CD8-positive, alpha-beta memory T cell (primary cell): ENCODE results near the gene RIOX2. TPM values are rescaled to one million over a fixed set of nuclear protein-coding genes. Genes with fewer than 3 reads are reported as not detected.

Source experiments
- CTCF ChIA-PET: fragments of 350-600 bp; sonication (Branson Sonifier 250); formaldehyde crosslinking; loops from one replicate; lab custom pipeline; 2021; ENCODE audit warnings: antibody characterized with exemption; lab: Charles Lee
- POLR2A ChIA-PET: fragments of 350-600 bp; sonication (Branson Sonifier 250); formaldehyde crosslinking; loops from one replicate; lab custom pipeline; 2021; ENCODE audit warnings: antibody characterized with exemption; lab: Charles Lee
- DNase-seq, 5 donors: peaks; one replicate each; pipeline versions ENCODE4 v3.0.0 to v3.0.0-alpha.2; 2020 to 2022; ENCODE audit warnings: mixed read lengths in 1 of 5
- H3K27ac ChIP-seq: one replicate; pipeline ENCODE4 v1.7.0; 2013; ENCODE audit warnings: low read depth, mild to moderate bottlenecking, low read length, moderate library complexity
- H3K27me3 ChIP-seq: 2 replicates; pipeline ENCODE4 v1.7.0; 2013; ENCODE audit warnings: low read length, mild to moderate bottlenecking; ENCODE audit not compliant: insufficient read depth, poor library complexity, severe bottlenecking
- H3K36me3 ChIP-seq: 2 replicates; pipeline ENCODE4 v1.7.0; 2013; ENCODE audit warnings: mild to moderate bottlenecking, low read length, moderate library complexity; ENCODE audit not compliant: insufficient read depth
- H3K4me1 ChIP-seq: 2 replicates; pipeline ENCODE4 v1.7.0; 2013; ENCODE audit warnings: mild to moderate bottlenecking, low read length, moderate library complexity; ENCODE audit not compliant: insufficient read depth
- H3K4me3 ChIP-seq: 2 replicates; pipeline ENCODE4 v1.7.0; 2013; ENCODE audit warnings: mild to moderate bottlenecking, low read length
- H3K9me3 ChIP-seq: 2 replicates; pipeline ENCODE4 v1.7.0; 2013; ENCODE audit warnings: mild to moderate bottlenecking, low read length
- H3K27ac Mint-ChIP-seq, 8 donors: one replicate each; pipeline ENCODE4 v1.8.0; 2020 to 2021; ENCODE audit warnings: mixed read lengths in 8 of 8, mild to moderate bottlenecking in 6 of 8, inconsistent platforms in 3 of 8, moderate library complexity in 3 of 8
- H3K27me3 Mint-ChIP-seq, 2 donors: one replicate each; pipeline ENCODE4 v1.8.0; 2020 to 2021; ENCODE audit warnings: mixed read lengths in 2 of 2, mild to moderate bottlenecking in 1 of 2, moderate library complexity in 1 of 2
- H3K36me3 Mint-ChIP-seq, 3 donors: one replicate each; pipeline ENCODE4 v1.8.0; 2020 to 2021; ENCODE audit warnings: mixed read lengths in 3 of 3, inconsistent platforms in 1 of 3, mild to moderate bottlenecking in 1 of 3
- H3K4me1 Mint-ChIP-seq, 3 donors: one replicate each; pipeline ENCODE4 v1.8.0; 2020 to 2021; ENCODE audit warnings: mixed read lengths in 3 of 3, inconsistent platforms in 1 of 3, mild to moderate bottlenecking in 1 of 3
- H3K4me3 Mint-ChIP-seq, 7 donors: one replicate each; pipeline ENCODE4 v1.8.0; 2020 to 2021; ENCODE audit warnings: mixed read lengths in 7 of 7, mild to moderate bottlenecking in 6 of 7, moderate library complexity in 4 of 7, inconsistent platforms in 2 of 7
- H3K9me3 Mint-ChIP-seq, 5 donors: one replicate each; pipeline ENCODE4 v1.8.0; 2020 to 2022; ENCODE audit warnings: mixed read lengths in 5 of 5, mild to moderate bottlenecking in 3 of 5, moderate library complexity in 2 of 5, inconsistent platforms in 1 of 5
- polyA plus RNA-seq: library from polyadenylated mRNA; unstranded; fragments of 300-500 nt; fragmentation: Illumina TruSeq; gene quantifications from one replicate; pipeline ENCODE4 v1.2.3, GENCODE V29; 2021
- total RNA-seq, 2 experiments: library from RNA; stranded (reverse); gene quantifications; one replicate each; pipeline ENCODE4 v1.2.3, GENCODE V29; 2021

The RIOX2 gene
- total and polyA plus RNA-seq, 3 experiments from 2014 or later, result 28.8 to 58.3 (median 57.6) TPM

GRCh38 chr3:97935842-97936241 is 36.4 kb downstream of the RIOX2 start:
- Histone ChIP-seq H3K4me3 (no peak overlapping the region), H3K36me3 (no peaks in the 10 kb centered on the region), H3K4me1 (no peaks in the 10 kb centered on the region), H3K27me3 (no peaks in the 10 kb centered on the region), H3K9me3 (no peaks in the 10 kb centered on the region), H3K27ac (no peak overlapping the region)
- peak overlapping the region in 2 of 8 donors; percentile 41 to 89 for H3K27ac Mint-ChIP-seq
- POLR2A ChIA-PET, result no interaction called here
- CTCF ChIA-PET, result no interaction called here
- DNase-seq, result no peak
- peaks cover 0 to 2% (median 0%) of the 10 kb centered on the region in 5 donors for H3K9me3 Mint-ChIP-seq
- H3K27me3 Mint-ChIP-seq, result peaks cover 0 to 2% of the 10 kb centered on the region in 2 donors
- H3K4me1 Mint-ChIP-seq, result peaks cover 0 to 5% (median 2%) of the 10 kb centered on the region in 3 donors
- H3K36me3 Mint-ChIP-seq, result peaks cover 6 to 18% (median 7%) of the 10 kb centered on the region in 3 donors
- no peak overlapping the region for H3K4me3 Mint-ChIP-seq

- no peaks in the 10 kb centered on the region for H3K27me3 ChIP-seq
- H3K9me3 Mint-ChIP-seq, result peaks cover 0 to 5% (median 0%) of the 10 kb centered on the region in 5 donors
- H3K36me3 Mint-ChIP-seq, result peaks cover 8 to 19% (median 13%) of the 10 kb centered on the region in 3 donors
- no peak overlapping the region for H3K27ac Mint-ChIP-seq
- H3K4me1 Mint-ChIP-seq, result peaks cover 0 to 4% (median 2%) of the 10 kb centered on the region in 3 donors
- H3K4me1 ChIP-seq, result no peaks in the 10 kb centered on the region
- no peak for DNase-seq
- H3K36me3 ChIP-seq, result no peaks in the 10 kb centered on the region
- no peaks in the 10 kb centered on the region for H3K9me3 ChIP-seq
- ChIA-PET CTCF (interaction anchor here (1.0 kb wide), 1 partner anchor 20 kb away, joined by 3 read pairs; no protein-coding TSS in a partner anchor), POLR2A (no interaction called here)
- H3K4me3 ChIP-seq, result no peak overlapping the region
- H3K27ac ChIP-seq, result no peak overlapping the region
- H3K4me3 Mint-ChIP-seq, result no peak overlapping the region
- peaks cover 0 to 2% of the 10 kb centered on the region in 2 donors for H3K27me3 Mint-ChIP-seq
Observed at GRCh38 chr3:97934980-97935695, 37.1 kb downstream of the RIOX2 start.

- Mint-ChIP-seq H3K9me3 (peaks cover 0 to 6% (median 0%) of the 10 kb centered on the region in 5 donors), H3K27ac (no peak overlapping the region), H3K36me3 (peaks cover 9 to 18% (median 14%) of the 10 kb centered on the region in 3 donors), H3K27me3 (peaks cover 0 to 2% of the 10 kb centered on the region in 2 donors), H3K4me3 (no peak overlapping the region), H3K4me1 (no peaks in the 10 kb centered on the region)
- POLR2A ChIA-PET, result interaction anchor here (0.8 kb wide), 1 partner anchor 12 kb away, joined by 3 read pairs; no protein-coding TSS in a partner anchor
- Histone ChIP-seq H3K9me3 (no peaks in the 10 kb centered on the region), H3K4me1 (no peaks in the 10 kb centered on the region), H3K27ac (no peak overlapping the region), H3K36me3 (no peaks in the 10 kb centered on the region), H3K27me3 (no peaks in the 10 kb centered on the region), H3K4me3 (no peak overlapping the region)
- DNase-seq, result no peak
- CTCF ChIA-PET, result interaction anchor here (0.9 kb wide), 1 partner anchor 111 kb away, joined by 3 read pairs; no protein-coding TSS in a partner anchor
Observed at GRCh38 chr3:97932387-97932801, 39.8 kb downstream of the RIOX2 start.

- Mint-ChIP-seq H3K36me3 (peaks cover 7 to 25% (median 10%) of the 10 kb centered on the region in 3 donors), H3K9me3 (peaks cover 0 to 6% (median 0%) of the 10 kb centered on the region in 5 donors), H3K4me3 (no peak overlapping the region), H3K27ac (no peak overlapping the region), H3K27me3 (peaks cover 0 to 2% of the 10 kb centered on the region in 2 donors), H3K4me1 (no peaks in the 10 kb centered on the region)
- Histone ChIP-seq H3K36me3 (no peaks in the 10 kb centered on the region), H3K27ac (no peak overlapping the region), H3K4me3 (no peak overlapping the region), H3K4me1 (no peaks in the 10 kb centered on the region), H3K9me3 (no peaks in the 10 kb centered on the region), H3K27me3 (no peaks in the 10 kb centered on the region)
- DNase-seq, result no peak
- ChIA-PET POLR2A (no interaction called here), CTCF (no interaction called here)
Observed at GRCh38 chr3:97931218-97931617, 41.0 kb downstream of the RIOX2 start.

- H3K27me3 ChIP-seq, result no peaks in the 10 kb centered on the region
- H3K4me1 ChIP-seq, result no peaks in the 10 kb centered on the region
- CTCF ChIA-PET, result interaction anchor here (0.9 kb wide), 1 partner anchor 10 kb away, joined by 3 read pairs; no protein-coding TSS in a partner anchor
- no peak overlapping the region for H3K27ac Mint-ChIP-seq
- no peaks in the 10 kb centered on the region for H3K4me1 Mint-ChIP-seq
- peaks cover 0 to 2% of the 10 kb centered on the region in 2 donors for H3K27me3 Mint-ChIP-seq
- no peaks in the 10 kb centered on the region for H3K9me3 ChIP-seq
- peaks cover 0 to 6% (median 0%) of the 10 kb centered on the region in 5 donors for H3K9me3 Mint-ChIP-seq
- no peak for DNase-seq
- peaks cover 9 to 30% (median 10%) of the 10 kb centered on the region in 3 donors for H3K36me3 Mint-ChIP-seq
- POLR2A ChIA-PET, result no interaction called here
- no peak overlapping the region for H3K27ac ChIP-seq
- H3K36me3 ChIP-seq, result no peaks in the 10 kb centered on the region
- no peak overlapping the region for H3K4me3 ChIP-seq
- H3K4me3 Mint-ChIP-seq, result no peak overlapping the region
Observed at GRCh38 chr3:97930018-97930417, 42.2 kb downstream of the RIOX2 start.

- Mint-ChIP-seq H3K27ac (no peak overlapping the region), H3K27me3 (peaks cover 0 to 2% of the 10 kb centered on the region in 2 donors), H3K4me3 (no peak overlapping the region), H3K9me3 (peaks cover 0 to 6% (median 2%) of the 10 kb centered on the region in 5 donors), H3K4me1 (no peaks in the 10 kb centered on the region), H3K36me3 (peaks cover 12 to 37% (median 14%) of the 10 kb centered on the region in 3 donors)
- ChIA-PET POLR2A (no interaction called here), CTCF (interaction anchor here (0.6 to 0.9 kb wide), 2 partner anchors 11 to 113 kb away, joined by 3 read pairs; no protein-coding TSS in a partner anchor)
- H3K4me1 ChIP-seq, result no peaks in the 10 kb centered on the region
- no peak for DNase-seq
- H3K27me3 ChIP-seq, result no peaks in the 10 kb centered on the region
- H3K9me3 ChIP-seq, result no peaks in the 10 kb centered on the region
- no peak overlapping the region for H3K4me3 ChIP-seq
- no peaks in the 10 kb centered on the region for H3K36me3 ChIP-seq
- no peak overlapping the region for H3K27ac ChIP-seq
Observed at GRCh38 chr3:97928986-97929385, 43.2 kb downstream of the RIOX2 start.

GRCh38 chr3:97927704-97928103 is 44.5 kb downstream of the RIOX2 start:
- POLR2A ChIA-PET, result no interaction called here
- H3K27me3 Mint-ChIP-seq, result peaks cover 0 to 2% of the 10 kb centered on the region in 2 donors
- Histone ChIP-seq H3K27ac (no peak overlapping the region), H3K36me3 (no peaks in the 10 kb centered on the region), H3K4me3 (no peak overlapping the region), H3K9me3 (no peaks in the 10 kb centered on the region), H3K4me1 (no peaks in the 10 kb centered on the region), H3K27me3 (no peaks in the 10 kb centered on the region)
- CTCF ChIA-PET, result no interaction called here
- H3K4me1 Mint-ChIP-seq, result no peaks in the 10 kb centered on the region
- H3K27ac Mint-ChIP-seq, result no peak overlapping the region
- no peak for DNase-seq
- H3K36me3 Mint-ChIP-seq, result peaks cover 13 to 43% (median 17%) of the 10 kb centered on the region in 3 donors
- H3K4me3 Mint-ChIP-seq, result no peak overlapping the region
- peaks cover 0 to 6% (median 2%) of the 10 kb centered on the region in 5 donors for H3K9me3 Mint-ChIP-seq
